ENCODE measurements around the gene PSMC4.

Gene PSMC4

GRCh38 chr19:39993605-39994004 is 22.6 kb downstream of the PSMC4 start:
- no peak for DNase-seq (ENCODE audit: low read depth in 2 of 2)

GRCh38 chr19:39994361-39994760 is 23.4 kb downstream of the PSMC4 start:
- DNase-seq (ENCODE audit: low read depth in 2 of 2), result no peak

GRCh38 chr19:39995794-39996193 is 24.8 kb downstream of the PSMC4 start:
- DNase-seq (ENCODE audit: low read depth in 2 of 2), result no peak

GRCh38 chr19:39996218-39996810 is 25.3 kb downstream of the PSMC4 start:
- DNase-seq (ENCODE audit: low read depth in 2 of 2), result peak in 1 of 2 donors; percentile 6

GRCh38 chr19:39996811-39997637 is 26.1 kb downstream of the PSMC4 start, which contains the start of gene ZNF546:
Gene ZNF546, plus strand, starts transcription at chr19:39997060. Its CDS starts 1,267 bp downstream, at chr19:39998327.
- peak; percentile 82 to 83 for DNase-seq (ENCODE audit: low read depth in 2 of 2)

- no peak for DNase-seq (ENCODE audit: low read depth in 2 of 2)
Observed at GRCh38 chr19:39997638-39998216, 26.8 kb downstream of the PSMC4 start.

- DNase-seq (ENCODE audit: low read depth in 2 of 2), result no peak
Observed at GRCh38 chr19:39998501-39998900, 27.5 kb downstream of the PSMC4 start.

GRCh38 chr19:40005691-40006272 is 34.8 kb downstream of the PSMC4 start:
- no peak for DNase-seq (ENCODE audit: low read depth in 2 of 2)

- no peak for DNase-seq (ENCODE audit: low read depth in 2 of 2)
Observed at GRCh38 chr19:40006273-40006691, 35.3 kb downstream of the PSMC4 start.

- DNase-seq (ENCODE audit: low read depth in 2 of 2), result no peak
Observed at GRCh38 chr19:40009674-40010073, 38.7 kb downstream of the PSMC4 start.

GRCh38 chr19:40013991-40014390 is 43.0 kb downstream of the PSMC4 start:
- no peak for DNase-seq (ENCODE audit: low read depth in 2 of 2)

GRCh38 chr19:40023969-40024368 is 53.0 kb downstream of the PSMC4 start:
- no peak for DNase-seq (ENCODE audit: low read depth in 2 of 2)

- DNase-seq (ENCODE audit: low read depth in 2 of 2), result no peak
Observed at GRCh38 chr19:40025938-40026596, 55.1 kb downstream of the PSMC4 start.

- no peak for DNase-seq (ENCODE audit: low read depth in 2 of 2)
Observed at GRCh38 chr19:40026597-40026970, 55.6 kb downstream of the PSMC4 start.

All from activated CD4-positive, alpha-beta T cell treated with anti-CD3 and anti-CD28 coated beads for 24 hours (primary cell).